H9 (cell line): ENCODE data around the gene ACACA. TPM values are rescaled to one million over a fixed set of nuclear protein-coding genes. Genes with fewer than 3 reads are reported as not detected.

Experiments used
- DNase-seq: peaks from one replicate; pipeline ENCODE4 v3.0.0-alpha.2; 2017
- H2AFZ ChIP-seq: one replicate; pipeline ENCODE4 v1.6.1; 2013; ENCODE audit warnings: mild to moderate bottlenecking, low read length, control low read depth, moderate library complexity
- H2AK5ac ChIP-seq: 2 replicates; pipeline ENCODE4 v1.6.1; 2013; ENCODE audit warnings: low read length, control low read depth, mixed read lengths; ENCODE audit not compliant: insufficient read length
- H2BK120ac ChIP-seq: one replicate; pipeline ENCODE4 v1.6.1; 2013; ENCODE audit warnings: low read depth, mild to moderate bottlenecking, low read length, control low read depth, inconsistent platforms; ENCODE audit not compliant: poor library complexity, severe bottlenecking
- H2BK12ac ChIP-seq: 2 replicates; pipeline ENCODE4 v1.6.1; 2013; ENCODE audit warnings: low read length, control low read depth, mixed read lengths, low read depth; ENCODE audit not compliant: insufficient read length
- H2BK15ac ChIP-seq: 2 replicates; pipeline ENCODE4 v1.6.1; 2013; ENCODE audit warnings: low read depth, low read length, control low read depth
- H2BK20ac ChIP-seq: one replicate; pipeline ENCODE4 v1.6.1; 2013; ENCODE audit warnings: low read depth, mild to moderate bottlenecking, low read length, control low read depth, inconsistent platforms; ENCODE audit not compliant: poor library complexity, severe bottlenecking
- H2BK5ac ChIP-seq: 2 replicates; pipeline ENCODE4 v1.6.1; 2013; ENCODE audit warnings: low read length, control low read depth, mixed read lengths; ENCODE audit not compliant: insufficient read length
- H3K14ac ChIP-seq: 2 replicates; pipeline ENCODE4 v1.6.1; 2013; ENCODE audit warnings: low read length, control low read depth; ENCODE audit not compliant: insufficient read depth
- H3K18ac ChIP-seq: 2 replicates; pipeline ENCODE4 v1.6.1; 2013; ENCODE audit warnings: low read depth, mild to moderate bottlenecking, mixed read lengths, low read length, control low read depth; ENCODE audit not compliant: insufficient read length
- H3K23ac ChIP-seq: 2 replicates; pipeline ENCODE4 v1.6.1; 2013; ENCODE audit warnings: low read length, control low read depth, mixed read lengths, low read depth; ENCODE audit not compliant: insufficient read length
- H3K23me2 ChIP-seq: 2 replicates; pipeline ENCODE4 v1.6.1; 2013; ENCODE audit warnings: low read depth, mild to moderate bottlenecking, mixed read lengths, low read length, control low read depth; ENCODE audit not compliant: insufficient read length, poor library complexity, severe bottlenecking
- H3K27ac ChIP-seq: 2 replicates; pipeline ENCODE4 v1.5.1; 2013; ENCODE audit warnings: low read length, control low read depth, mixed read lengths, low read depth; ENCODE audit not compliant: insufficient read length
- H3K27me3 ChIP-seq: 2 replicates; pipeline ENCODE4 v1.6.1; 2013; ENCODE audit warnings: low read length, control low read depth, inconsistent platforms; ENCODE audit not compliant: insufficient read depth
- H3K4ac ChIP-seq: 2 replicates; pipeline ENCODE4 v1.6.1; 2013; ENCODE audit warnings: low read depth, mild to moderate bottlenecking, control low read depth, inconsistent platforms, low read length, moderate library complexity
- H3K4me1 ChIP-seq: 2 replicates; pipeline ENCODE4 v1.6.1; 2013; ENCODE audit warnings: low read length, control low read depth, inconsistent platforms; ENCODE audit not compliant: insufficient read depth
- H3K4me2 ChIP-seq: 2 replicates; pipeline ENCODE4 v1.6.1; 2013; ENCODE audit warnings: low read length, control low read depth, mixed read lengths; ENCODE audit not compliant: insufficient read length, insufficient read depth
- H3K56ac ChIP-seq: 2 replicates; pipeline ENCODE4 v1.6.1; 2013; ENCODE audit warnings: low read depth, mild to moderate bottlenecking, mixed read lengths, low read length, control low read depth; ENCODE audit not compliant: insufficient read length
- H3K79me1 ChIP-seq: 2 replicates; pipeline ENCODE4 v1.6.1; 2013; ENCODE audit warnings: low read depth, mild to moderate bottlenecking, moderate library complexity, low read length, control low read depth, inconsistent platforms; ENCODE audit not compliant: insufficient read depth, poor library complexity, severe bottlenecking
- H3K79me2 ChIP-seq: 2 replicates; pipeline ENCODE4 v1.6.1; 2013; ENCODE audit warnings: low read length, control low read depth, inconsistent platforms; ENCODE audit not compliant: insufficient read depth
- H3K9ac ChIP-seq: 2 replicates; pipeline ENCODE4 v1.6.1; 2013; ENCODE audit warnings: low read length, control low read depth, mixed read lengths; ENCODE audit not compliant: insufficient read length; ENCODE audit errors: extremely low read depth
- H3K9me3 ChIP-seq: one replicate; pipeline ENCODE4 v1.6.1; 2013; ENCODE audit warnings: low read depth, low read length, inconsistent platforms; ENCODE audit not compliant: control insufficient read depth
- H3T11ph ChIP-seq: one replicate; pipeline ENCODE4 v1.6.1; 2013; ENCODE audit warnings: mild to moderate bottlenecking, low read length, control low read depth, inconsistent platforms
- H4K20me1 ChIP-seq: one replicate; pipeline ENCODE4 v1.6.1; 2013; ENCODE audit not compliant: control insufficient read depth, insufficient read length, insufficient read depth
- H4K5ac ChIP-seq: 2 replicates; pipeline ENCODE4 v1.6.1; 2013; ENCODE audit warnings: low read depth, mild to moderate bottlenecking, mixed read lengths, low read length, control low read depth; ENCODE audit not compliant: insufficient read length
- H4K8ac ChIP-seq: replicated peaks from 2 replicates; pipeline ENCODE4 v1.6.1; 2013; ENCODE audit warnings: low read length, control low read depth, mixed read lengths, low read depth; ENCODE audit not compliant: insufficient read length
- H4K91ac ChIP-seq: 2 replicates; pipeline ENCODE4 v1.6.1; 2013; ENCODE audit warnings: low read depth, mild to moderate bottlenecking, moderate library complexity, mixed read lengths, low read length, control low read depth; ENCODE audit not compliant: insufficient read length
- H3K27ac Mint-ChIP-seq, 3 experiments: 2 replicates in 2 of 3; 3 replicates in 1 of 3; pipeline ENCODE4 v1.8.0; 2020 to 2021; ENCODE audit warnings: mixed read lengths in 3 of 3, mild to moderate bottlenecking in 1 of 3, moderate library complexity in 1 of 3
- H3K27me3 Mint-ChIP-seq: 2 replicates; pipeline ENCODE4 v1.8.0; 2021; ENCODE audit warnings: low read depth, mild to moderate bottlenecking, moderate library complexity, mixed read lengths
- H3K36me3 Mint-ChIP-seq, 3 experiments: 2 replicates in 2 of 3; 3 replicates in 1 of 3; pipeline ENCODE4 v1.8.0; 2020 to 2021; ENCODE audit warnings: low read depth in 3 of 3, mixed read lengths in 3 of 3; ENCODE audit not compliant: insufficient read depth in 1 of 3
- H3K4me1 Mint-ChIP-seq, 2 experiments: 2 replicates each; pipeline ENCODE4 v1.8.0; 2020; ENCODE audit warnings: mixed read lengths in 2 of 2
- H3K4me3 Mint-ChIP-seq, 2 experiments: 2 replicates in 1 of 2; 3 replicates in 1 of 2; pipeline ENCODE4 v1.8.0; 2020 to 2021; ENCODE audit warnings: mild to moderate bottlenecking in 2 of 2, mixed read lengths in 2 of 2, moderate library complexity in 1 of 2
- H3K9me3 Mint-ChIP-seq, 2 experiments: 2 replicates in 1 of 2; 3 replicates in 1 of 2; pipeline ENCODE4 v1.8.0; 2020; ENCODE audit warnings: mild to moderate bottlenecking in 2 of 2, mixed read lengths in 2 of 2, moderate library complexity in 1 of 2
- CTCF ChIP-seq: fragments of 200-600 bp; sonication (generic); conservative IDR thresholded peaks from 3 replicates; pipeline ENCODE4 v1.8.0; 2021; ENCODE audit warnings: antibody characterized with exemption, mild to moderate bottlenecking
- WGBS: extraction: QIAGEN DNeasy Blood & Tissue Kit; methylation state at CpG from one replicate; pipeline ENCODE4 v1.1.7; 2013; ENCODE audit warnings: missing lambda C conversion rate, low lambda C conversion rate, mixed read lengths; ENCODE audit not compliant: insufficient read length; ENCODE audit errors: extremely low coverage; 5-methylcytosine and 5-hydroxymethylcytosine counted together
- total RNA-seq: library from RNA; stranded (reverse); gene quantifications from 2 replicates; pipeline ENCODE4 v1.2.1, GENCODE V29; 2021

ACACA gene
- total RNA-seq, 1 experiment from 2014 or later, result 135 TPM

GRCh38 chr17:37327341-37328090 lies 79.1 kb downstream of the ACACA start:
- Histone ChIP-seq H4K8ac (no peak overlapping the region), H2BK12ac (no peak overlapping the region), H3K4me2 (no peak overlapping the region), H3K9ac (no peak overlapping the region), H4K20me1 (no peaks in the 10 kb centered on the region), H2BK120ac (no peak overlapping the region), H3K27me3 (no peaks in the 10 kb centered on the region), H3K4me1 (no peaks in the 10 kb centered on the region), H3K56ac (no peak overlapping the region), H3K23ac (no peak overlapping the region), H3K14ac (no peak overlapping the region), H2AFZ (no peak overlapping the region), H2BK15ac (no peak overlapping the region), H4K91ac (no peak overlapping the region), H2BK20ac (no peak overlapping the region), H3K9me3 (no peaks in the 10 kb centered on the region), H3K79me2 (peaks cover 3% of the 10 kb centered on the region; the same call in 1 of the 2 replicates), H3T11ph (no peak overlapping the region), H3K79me1 (peaks cover 2% of the 10 kb centered on the region), H3K23me2 (no peaks in the 10 kb centered on the region), H3K18ac (no peak overlapping the region), H2BK5ac (no peak overlapping the region), H4K5ac (no peak overlapping the region), H3K4ac (no peak overlapping the region), H2AK5ac (no peak overlapping the region), H3K27ac (no peak overlapping the region)
- Mint-ChIP-seq H3K27ac (no peak overlapping the region; a peak in 1 of 7 replicates), H3K4me1 (peaks cover 0 to under 1% of the 10 kb centered on the region in 2 experiments; a peak in 2 of 4 replicates), H3K9me3 (no peaks in the 10 kb centered on the region), H3K27me3 (no peaks in the 10 kb centered on the region), H3K36me3 (peaks cover 31 to 62% (median 49%) of the 10 kb centered on the region in 3 experiments), H3K4me3 (no peak overlapping the region)
- TF ChIP-seq CTCF, result no peak
- DNase-seq, result no peak
- no CpG with 5 or more reads among the region's 5 CpGs for WGBS
